Urinary bladder (tissue), 4 donors: ENCODE data around the gene PELI2. TPM values are rescaled to one million over a fixed set of nuclear protein-coding genes. Genes with fewer than 3 reads are reported as not detected.

ENCODE experiments used
- DNase-seq: peaks from one replicate; pipeline ENCODE4 v3.0.0-alpha.2; 2015; ENCODE audit errors: extremely low spot score
- H3K27ac ChIP-seq: one replicate; pipeline ENCODE4 v1.5.1; 2013; ENCODE audit warnings: low read depth, mild to moderate bottlenecking, moderate library complexity
- H3K36me3 ChIP-seq: one replicate; pipeline ENCODE4 v1.6.1; 2013; ENCODE audit warnings: mild to moderate bottlenecking, moderate library complexity; ENCODE audit not compliant: insufficient read depth
- H3K4me1 ChIP-seq: one replicate; pipeline ENCODE4 v1.6.1; 2013; ENCODE audit warnings: mild to moderate bottlenecking, moderate library complexity; ENCODE audit not compliant: insufficient read depth
- H3K4me3 ChIP-seq: one replicate; pipeline ENCODE4 v1.5.1; 2013; ENCODE audit warnings: low read depth, low read length
- WGBS: extraction: QIAGEN DNeasy Blood & Tissue Kit; methylation state at CpG from one replicate; pipeline ENCODE4 v1.1.7; 2013; 5-methylcytosine and 5-hydroxymethylcytosine counted together
- polyA plus RNA-seq: library from polyadenylated mRNA; stranded (reverse); fragments of 200-250 nt; gene quantifications from one replicate; pipeline ENCODE4 v1.2.3, GENCODE V29; 2013
- total RNA-seq: library from RNA; depleted of rRNA; stranded (reverse); fragments of >200 nt; gene quantifications from one replicate; pipeline ENCODE4 v1.2.3, GENCODE V29; 2014
- donor health status: healthy with polysubstance abuse.
- donor health status: healthy.

PELI2 gene
- total and polyA plus RNA-seq, 2 donors, result 10.6 to 15.9 TPM

DNA sequence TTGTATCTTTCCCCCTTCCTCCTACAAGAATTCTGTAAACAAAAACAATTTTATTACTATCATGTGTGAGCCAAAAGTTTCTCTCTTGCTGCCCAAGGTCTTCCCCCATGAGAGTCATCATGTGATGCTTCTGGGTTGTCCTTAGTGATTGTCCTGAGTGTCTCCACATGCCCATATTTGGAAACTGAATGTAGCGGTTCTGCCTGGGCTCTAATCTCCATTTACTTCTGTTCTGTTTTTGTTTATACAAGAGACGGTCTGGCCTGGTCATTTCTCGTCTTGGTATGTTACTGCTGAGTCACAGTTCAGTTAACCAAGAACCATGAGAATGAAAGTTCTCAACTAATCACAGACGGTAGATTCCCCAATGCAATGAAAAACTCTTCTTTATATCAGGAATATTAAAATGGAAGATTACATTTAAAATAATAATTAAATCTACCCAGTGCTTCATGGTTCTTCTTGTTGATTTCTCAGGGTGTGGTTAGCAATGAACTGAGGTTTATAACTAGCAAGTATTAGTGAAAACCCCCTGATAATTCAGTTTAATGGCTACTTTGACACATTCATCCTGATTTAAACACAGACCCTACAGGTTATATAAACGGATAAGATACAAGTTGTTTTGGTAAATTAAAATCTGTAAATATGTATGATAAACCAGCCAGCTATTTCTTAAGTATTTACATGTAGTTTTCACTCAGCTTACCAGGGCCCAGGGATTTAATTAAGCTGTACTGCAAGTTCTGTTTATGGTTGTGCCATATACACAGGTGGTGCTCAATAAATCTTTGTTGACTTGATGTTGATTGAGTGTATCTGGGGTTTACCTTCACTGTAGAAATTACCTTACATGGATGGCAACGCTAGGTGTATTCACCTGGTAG, 81.1 kb downstream of the PELI2 start:
- DNase-seq, result no peak
- 33% methylated on average over 6 of the region's 6 CpGs for WGBS
- Histone ChIP-seq H3K36me3 (no peaks in the 10 kb centered on the region), H3K27ac (peak overlapping the region; percentile 82), H3K4me3 (no peak overlapping the region), H3K4me1 (peaks cover 2% of the 10 kb centered on the region)

DNA sequence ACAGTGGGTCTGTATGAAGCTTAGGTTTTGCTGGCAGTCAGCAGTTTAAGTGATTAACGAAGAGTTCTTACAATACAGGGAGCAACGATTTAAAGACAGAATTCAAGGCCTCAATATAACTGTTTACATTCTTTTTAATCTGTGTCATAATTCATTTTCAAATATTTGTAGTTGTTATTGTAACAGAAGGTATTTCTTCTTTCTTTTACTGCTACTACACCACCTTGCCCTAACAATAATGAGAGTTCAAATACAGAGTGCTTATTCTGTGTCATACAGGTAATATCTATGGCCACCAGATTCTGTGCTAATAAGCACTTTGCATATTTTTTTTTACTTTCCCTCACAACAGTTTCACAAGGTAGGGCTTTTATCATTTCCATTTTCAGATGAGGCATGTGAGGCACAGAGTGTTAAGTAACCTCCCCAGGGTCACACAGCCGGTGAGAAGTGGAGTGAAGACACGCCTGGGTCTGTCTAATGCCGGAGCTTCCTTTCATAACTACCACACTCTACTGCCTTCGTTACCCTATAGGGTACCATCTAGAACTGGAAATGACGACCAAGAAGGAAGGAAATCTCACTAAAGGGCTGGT, 81.9 kb downstream of the PELI2 start:
- H3K36me3 ChIP-seq, result no peaks in the 10 kb centered on the region

DNA sequence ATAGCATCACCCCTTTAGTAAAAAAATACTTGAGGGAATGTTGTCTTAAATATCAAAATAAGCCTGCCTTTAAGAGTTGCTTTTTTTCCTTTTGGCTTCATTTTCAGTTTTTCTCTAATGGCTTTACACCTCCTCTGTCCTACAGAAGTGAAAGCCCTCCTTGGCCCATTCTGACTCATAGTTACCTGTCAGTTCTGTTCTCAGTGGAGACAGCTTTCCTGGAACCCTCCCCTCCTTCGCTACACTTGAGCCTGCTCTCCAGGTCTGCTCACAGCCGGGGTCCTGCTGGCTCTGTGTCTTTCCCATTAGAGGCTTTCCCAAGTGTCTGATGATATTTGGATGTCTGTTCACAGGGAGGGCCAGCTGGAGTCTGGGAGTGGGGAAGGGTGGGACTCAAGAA, 84.0 kb downstream of the PELI2 start:
- peaks cover 2% of the 10 kb centered on the region for H3K4me1 ChIP-seq
- no peak for DNase-seq
- no peak overlapping the region for H3K27ac ChIP-seq
- H3K36me3 ChIP-seq, result no peaks in the 10 kb centered on the region
- WGBS, result 86% methylated on average over 2 of the region's 2 CpGs
- no peak overlapping the region for H3K4me3 ChIP-seq

More for the DNA sequence above, 81.9 kb downstream of the PELI2 start:
- Histone ChIP-seq H3K27ac (peak overlapping the region; percentile 82), H3K4me1 (peaks cover 2% of the 10 kb centered on the region), H3K4me3 (no peak overlapping the region)
- DNase-seq, result no peak
- 75% methylated on average over 7 of the region's 7 CpGs for WGBS

DNA sequence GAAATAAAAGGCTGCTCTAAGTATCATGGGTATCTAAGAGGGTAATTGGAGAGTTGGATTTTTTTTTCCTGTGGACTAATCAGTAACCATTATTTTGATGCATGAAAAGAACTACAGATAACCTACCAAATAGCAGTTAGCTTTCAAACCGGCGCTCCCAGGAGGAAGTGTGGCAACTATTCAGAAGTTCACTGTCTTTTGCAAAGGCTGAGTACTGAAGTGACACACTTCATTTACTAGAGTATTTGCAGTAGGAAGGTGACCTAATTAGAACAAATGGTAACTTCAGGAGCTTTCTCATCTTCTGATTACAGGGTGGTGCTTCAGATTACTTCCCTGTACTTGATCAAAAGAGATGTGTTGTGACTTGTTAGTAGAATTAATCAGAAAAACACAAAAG, 87.7 kb downstream of the PELI2 start:
- Histone ChIP-seq H3K4me1 (no peaks in the 10 kb centered on the region), H3K27ac (no peak overlapping the region), H3K36me3 (no peaks in the 10 kb centered on the region), H3K4me3 (no peak overlapping the region)
- 70% methylated on average over 2 of the region's 2 CpGs for WGBS
- DNase-seq, result no peak

DNA sequence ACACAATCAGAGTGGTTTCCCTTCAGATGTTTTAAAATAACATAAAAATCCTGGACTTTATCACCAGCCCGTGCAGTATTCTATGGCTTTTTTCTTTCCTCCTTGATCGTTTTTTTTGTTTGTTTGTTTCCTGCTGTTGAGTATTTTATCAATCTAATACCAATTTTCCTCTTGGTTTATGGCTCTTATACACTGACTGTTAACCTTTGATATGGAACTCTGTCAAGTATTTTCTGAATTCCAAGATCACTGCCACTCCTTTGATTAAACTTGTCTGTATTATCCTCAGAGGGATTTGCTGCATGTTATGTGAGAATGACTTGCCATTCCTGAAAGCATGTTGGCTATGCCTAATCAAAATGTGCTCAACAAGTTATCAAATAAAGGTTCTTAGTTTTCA, 88.4 kb downstream of the PELI2 start:
- H3K27ac ChIP-seq, result no peak overlapping the region
- 35% methylated on average over 2 of the region's 2 CpGs for WGBS
- H3K4me1 ChIP-seq, result no peaks in the 10 kb centered on the region
- no peaks in the 10 kb centered on the region for H3K36me3 ChIP-seq
- DNase-seq, result no peak
- no peak overlapping the region for H3K4me3 ChIP-seq

DNA sequence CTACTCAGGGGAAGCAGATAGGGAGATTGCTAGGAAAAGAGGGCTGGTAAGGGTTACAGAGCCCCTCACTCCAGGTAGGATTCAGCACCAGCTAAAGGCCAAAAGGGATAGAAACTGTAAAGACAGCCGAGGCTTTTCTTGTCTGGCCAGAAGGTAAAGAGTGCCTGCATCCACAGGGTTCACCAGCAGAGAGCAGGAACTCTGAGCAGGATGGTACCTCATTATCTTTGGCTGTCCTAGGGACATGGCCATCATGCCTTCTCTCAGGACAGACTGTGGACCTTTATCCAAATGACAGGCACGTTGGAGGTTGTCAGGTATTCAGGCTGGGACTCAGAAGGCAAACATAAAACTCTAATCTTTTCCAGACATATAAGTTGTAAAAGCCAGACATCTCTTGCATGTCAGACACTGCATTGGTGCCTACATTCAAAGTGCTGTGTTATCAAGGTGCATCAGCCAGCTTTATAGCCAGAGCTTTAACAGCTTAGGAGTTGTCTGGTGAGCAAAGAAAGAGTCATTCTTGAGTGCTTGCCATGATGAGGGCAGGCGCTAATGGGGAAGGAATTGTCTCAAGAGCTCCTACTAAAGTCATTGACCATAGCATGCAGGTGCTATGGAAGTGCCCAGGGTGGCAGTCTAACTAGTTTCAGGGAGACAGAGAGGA, 89.5 kb downstream of the PELI2 start:
- Histone ChIP-seq H3K4me1 (no peaks in the 10 kb centered on the region), H3K4me3 (no peak overlapping the region), H3K27ac (no peak overlapping the region), H3K36me3 (no peaks in the 10 kb centered on the region)
- 54% methylated on average over 3 of the region's 3 CpGs for WGBS
- DNase-seq, result no peak

DNA sequence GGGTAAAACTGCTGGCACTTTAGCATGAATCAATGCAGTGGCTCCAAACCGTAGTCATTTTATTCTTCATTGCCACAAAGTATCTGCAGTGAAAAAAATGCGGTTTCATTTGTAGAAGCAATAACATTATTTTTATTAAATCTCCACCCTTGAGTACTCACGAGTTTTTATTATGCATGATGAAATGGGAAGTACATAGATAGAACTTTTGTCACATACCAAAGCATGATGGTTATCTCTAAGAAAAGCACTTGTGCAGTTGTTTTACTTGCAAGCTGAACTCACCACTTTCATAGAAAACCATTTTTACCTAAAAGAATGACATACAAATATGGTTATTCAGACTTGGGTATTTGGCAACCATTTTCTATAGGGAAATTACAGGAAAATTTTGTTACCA, 90.3 kb downstream of the PELI2 start:
- DNase-seq, result no peak
- 76% methylated on average over 3 of the region's 3 CpGs for WGBS
- H3K27ac ChIP-seq, result no peak overlapping the region
- H3K4me3 ChIP-seq, result no peak overlapping the region
- H3K4me1 ChIP-seq, result no peaks in the 10 kb centered on the region
- no peaks in the 10 kb centered on the region for H3K36me3 ChIP-seq

DNA sequence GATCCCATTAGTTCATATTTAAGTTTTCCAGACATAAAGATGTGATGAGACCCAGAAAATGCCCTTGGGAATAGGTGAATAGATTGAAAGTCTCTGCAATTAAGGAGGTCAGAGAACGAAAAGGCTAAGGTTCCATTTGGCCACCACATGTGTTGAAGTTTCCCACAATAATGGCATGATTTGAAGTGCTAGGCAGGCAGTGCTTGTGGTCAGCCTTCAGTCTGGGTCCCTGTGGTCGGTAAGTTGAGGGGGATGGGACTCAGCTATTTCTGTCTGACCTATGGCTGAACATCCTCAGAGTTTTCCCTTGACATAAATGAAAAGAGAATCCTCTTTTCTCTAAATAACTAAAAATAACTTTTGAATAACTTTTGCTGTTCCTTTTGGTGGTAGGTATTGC, 92.4 kb downstream of the PELI2 start:
- Histone ChIP-seq H3K36me3 (no peaks in the 10 kb centered on the region), H3K27ac (no peak overlapping the region), H3K4me1 (no peaks in the 10 kb centered on the region), H3K4me3 (no peak overlapping the region)
- WGBS, result 81% methylated on average over 2 of the region's 2 CpGs
- no peak for DNase-seq

DNA sequence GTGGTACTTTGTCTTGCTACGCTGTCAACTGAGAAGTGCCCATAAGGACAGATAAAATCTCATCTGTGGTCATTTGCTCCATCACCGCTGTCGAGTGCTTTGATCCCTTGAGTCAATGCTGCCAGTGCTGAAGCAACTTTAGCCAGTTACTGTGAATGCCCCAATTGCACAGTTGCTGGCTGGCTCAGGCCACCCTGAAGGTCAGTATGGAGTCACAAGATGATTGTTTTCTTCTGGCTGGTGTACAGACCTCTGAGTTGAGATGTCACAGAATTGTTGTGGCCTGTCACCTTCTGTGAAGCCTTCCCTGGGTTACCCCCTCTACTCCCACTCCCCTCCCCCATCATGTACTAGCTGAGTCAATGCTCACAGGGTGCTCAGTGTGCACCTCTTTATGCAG, 92.9 kb downstream of the PELI2 start:
- Histone ChIP-seq H3K27ac (no peak overlapping the region), H3K36me3 (no peaks in the 10 kb centered on the region), H3K4me3 (no peak overlapping the region), H3K4me1 (no peaks in the 10 kb centered on the region)
- 80% methylated on average over 3 of the region's 3 CpGs for WGBS
- no peak for DNase-seq

DNA sequence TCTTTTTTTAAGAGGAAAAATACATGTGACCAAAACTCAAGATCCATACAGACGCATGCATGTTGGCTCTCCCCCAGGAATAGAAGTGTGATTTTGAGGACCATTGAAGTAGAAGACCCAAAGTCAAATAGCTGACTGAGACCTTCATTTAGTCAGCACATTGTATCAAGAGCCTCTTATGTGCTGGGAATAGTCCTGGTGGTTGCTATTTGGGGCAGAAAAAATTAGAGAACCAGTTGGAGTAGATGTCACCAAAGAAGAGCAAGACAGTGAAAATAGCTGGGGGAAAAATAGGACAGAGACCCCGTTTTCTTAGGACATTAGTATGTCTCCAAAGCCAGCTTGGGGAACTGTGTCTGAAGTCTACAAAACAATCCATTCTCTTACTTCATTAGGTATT, 93.6 kb downstream of the PELI2 start:
- 93% methylated on average over 2 of the region's 2 CpGs for WGBS
- Histone ChIP-seq H3K36me3 (no peaks in the 10 kb centered on the region), H3K4me3 (no peak overlapping the region)

DNA sequence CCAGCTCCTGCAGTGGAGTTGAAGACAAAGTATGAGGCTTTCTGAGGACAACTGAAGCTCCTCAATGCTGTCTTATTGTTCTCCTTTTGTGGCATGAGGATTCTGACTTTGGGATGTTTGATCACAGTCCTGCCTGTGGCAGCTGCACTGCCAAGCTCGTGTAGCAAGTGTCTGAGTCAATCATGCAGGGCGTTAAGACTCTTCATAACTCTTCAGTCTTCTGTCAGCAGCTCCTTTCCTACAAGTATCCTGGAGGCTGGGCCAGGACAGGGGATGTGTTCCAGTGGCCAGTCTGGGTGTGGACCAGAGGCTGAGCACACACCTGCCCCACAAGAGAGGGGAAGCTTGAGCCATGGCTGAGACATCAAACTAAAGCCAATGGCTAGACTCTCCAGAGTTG, 94.3 kb downstream of the PELI2 start:
- Histone ChIP-seq H3K4me3 (no peak overlapping the region), H3K4me1 (no peaks in the 10 kb centered on the region), H3K27ac (no peak overlapping the region), H3K36me3 (no peaks in the 10 kb centered on the region)
- DNase-seq, result no peak
- WGBS, result 80% methylated on average over 2 of the region's 2 CpGs

More for the DNA sequence above, 93.6 kb downstream of the PELI2 start:
- no peak for DNase-seq
- Histone ChIP-seq H3K27ac (no peak overlapping the region), H3K4me1 (no peaks in the 10 kb centered on the region)

DNA sequence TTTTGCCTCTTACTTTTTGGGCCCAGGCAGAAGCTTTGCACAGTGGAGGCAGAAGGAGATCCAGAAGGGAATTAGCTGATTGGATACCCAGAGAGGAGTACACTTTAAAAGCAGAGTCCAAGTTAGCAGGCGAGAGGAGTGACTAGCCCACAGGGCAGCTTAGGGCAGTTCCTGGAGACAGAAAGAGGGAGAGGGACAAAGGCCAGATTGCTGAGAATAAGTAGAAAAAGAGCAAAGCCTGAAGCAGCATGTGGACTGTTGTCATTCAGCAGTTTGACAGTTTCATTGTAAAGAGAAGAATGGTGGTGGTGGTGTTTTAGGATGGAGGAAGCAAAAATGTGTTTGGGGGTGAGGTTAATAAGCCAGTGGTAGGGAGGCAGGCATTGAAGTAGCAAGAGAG, 95.1 kb downstream of the PELI2 start:
- Histone ChIP-seq H3K36me3 (no peaks in the 10 kb centered on the region), H3K27ac (no peak overlapping the region), H3K4me1 (no peaks in the 10 kb centered on the region), H3K4me3 (no peak overlapping the region)
- no peak for DNase-seq
- 87% methylated on average over 1 of the region's 1 CpG for WGBS

DNA sequence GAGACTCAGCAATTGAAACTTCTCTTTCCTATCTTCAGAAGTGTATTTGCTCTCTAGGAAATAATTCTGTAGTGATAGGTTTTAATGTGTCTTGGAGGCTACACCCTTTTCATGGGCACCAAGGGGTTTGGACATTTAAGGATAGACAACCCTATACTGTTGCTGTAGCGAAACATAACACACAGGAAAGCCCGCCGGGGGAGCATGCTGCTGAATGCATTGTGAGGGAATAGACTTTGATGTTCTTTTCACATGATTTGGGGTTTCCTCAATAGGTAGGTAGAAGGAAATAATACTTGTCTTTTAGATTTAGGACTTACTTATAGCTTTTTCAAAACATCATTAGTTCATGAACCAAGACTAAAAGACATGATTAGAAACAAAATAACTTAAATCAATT, 97.0 kb downstream of the PELI2 start:
- Histone ChIP-seq H3K27ac (no peak overlapping the region), H3K4me3 (no peak overlapping the region), H3K4me1 (peaks cover 3% of the 10 kb centered on the region), H3K36me3 (no peaks in the 10 kb centered on the region)
- DNase-seq, result no peak
- 89% methylated on average over 3 of the region's 3 CpGs for WGBS
